Mesendoderm (in vitro differentiated cells): ENCODE data around the gene SMIM17.

Source experiments
- DNase-seq: peaks from one replicate; pipeline ENCODE4 v3.0.0; 2013
- H2AK5ac ChIP-seq: 2 replicates; pipeline ENCODE4 v1.6.1; 2013; ENCODE audit warnings: low read length, inconsistent platforms
- H2BK120ac ChIP-seq: 2 replicates; pipeline ENCODE4 v1.6.1; 2013; ENCODE audit warnings: low read depth, mild to moderate bottlenecking, low read length, moderate library complexity, mixed read lengths
- H2BK15ac ChIP-seq: replicated peaks from 2 replicates; pipeline ENCODE4 v1.6.1; 2013; ENCODE audit warnings: low read depth, mild to moderate bottlenecking, moderate library complexity
- H2BK5ac ChIP-seq: 2 replicates; pipeline ENCODE4 v1.6.1; 2013; ENCODE audit warnings: low read length, inconsistent platforms
- H3K18ac ChIP-seq: 2 replicates; pipeline ENCODE4 v1.6.1; 2013; ENCODE audit warnings: mild to moderate bottlenecking, low read length, mixed read lengths
- H3K23ac ChIP-seq: one replicate; pipeline ENCODE4 v1.6.1; 2013; ENCODE audit warnings: low read length
- H3K27ac ChIP-seq: 2 replicates; pipeline ENCODE4 v1.5.1; 2013; ENCODE audit warnings: low read depth, mild to moderate bottlenecking, inconsistent platforms, low read length, moderate library complexity
- H3K27me3 ChIP-seq: 2 replicates; pipeline ENCODE4 v1.6.1; 2013; ENCODE audit warnings: low read length, control low read depth, mild to moderate bottlenecking, inconsistent platforms; ENCODE audit not compliant: insufficient read depth, poor library complexity
- H3K36me3 ChIP-seq: 2 replicates; pipeline ENCODE4 v1.6.1; 2013; ENCODE audit warnings: low read length, inconsistent platforms; ENCODE audit not compliant: control insufficient read depth, insufficient read depth
- H3K4ac ChIP-seq: one replicate; pipeline ENCODE4 v1.6.1; 2013; ENCODE audit warnings: low read depth, mild to moderate bottlenecking, low read length, moderate library complexity
- H3K4me1 ChIP-seq: 2 replicates; pipeline ENCODE4 v1.6.1; 2013; ENCODE audit warnings: low read depth, low read length, inconsistent platforms; ENCODE audit not compliant: control insufficient read depth
- H3K4me2 ChIP-seq: 2 replicates; pipeline ENCODE4 v1.6.1; 2013; ENCODE audit warnings: low read length
- H3K4me3 ChIP-seq: 2 replicates; pipeline ENCODE4 v1.5.1; 2013; ENCODE audit warnings: mild to moderate bottlenecking, low read length
- H3K56ac ChIP-seq: one replicate; pipeline ENCODE4 v1.6.1; 2013; ENCODE audit warnings: low read length
- H3K79me1 ChIP-seq: 2 replicates; pipeline ENCODE4 v1.6.1; 2013; ENCODE audit warnings: low read length, inconsistent platforms
- H3K79me2 ChIP-seq: 2 replicates; pipeline ENCODE4 v1.6.1; 2013; ENCODE audit warnings: mild to moderate bottlenecking, low read length; ENCODE audit not compliant: control insufficient read depth, insufficient read depth
- H3K9ac ChIP-seq: 2 replicates; pipeline ENCODE4 v1.6.1; 2013; ENCODE audit warnings: low read length, inconsistent platforms
- H4K5ac ChIP-seq: one replicate; pipeline ENCODE4 v1.6.1; 2013; ENCODE audit warnings: low read length
- H4K8ac ChIP-seq: one replicate; pipeline ENCODE4 v1.6.1; 2013; ENCODE audit warnings: low read depth, mild to moderate bottlenecking, control low read depth, low read length, moderate library complexity
- WGBS: extraction: QIAGEN DNeasy Blood & Tissue Kit; methylation state at CpG from one replicate; pipeline ENCODE4 v1.1.7; 2013; ENCODE audit warnings: low lambda C conversion rate, missing lambda C conversion rate; ENCODE audit not compliant: insufficient coverage; ENCODE audit errors: extremely low coverage; 5-methylcytosine and 5-hydroxymethylcytosine counted together

Gene SMIM17

DNA sequence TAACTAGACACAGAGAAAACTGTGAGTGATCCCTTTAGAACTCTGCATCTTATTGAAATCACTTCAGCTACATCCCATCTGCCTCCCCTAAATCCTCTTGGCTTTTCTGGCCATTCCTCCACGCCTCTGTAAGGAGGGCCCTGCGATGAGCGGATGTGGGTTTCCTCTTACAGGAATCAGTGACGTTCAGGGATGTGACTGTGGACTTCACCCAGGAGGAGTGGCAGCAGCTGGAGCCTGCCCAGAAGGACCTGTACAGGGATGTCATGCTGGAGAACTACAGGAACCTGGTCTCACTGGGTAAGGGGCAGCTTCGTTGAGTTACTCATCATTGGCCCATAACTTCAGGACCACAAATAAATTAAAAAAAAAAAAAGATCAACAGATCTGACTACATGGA is 29.3 kb upstream of the SMIM17 start:
- H3K79me1 ChIP-seq, result peaks cover 13% of the 10 kb centered on the region
- H2BK120ac ChIP-seq, result no peak overlapping the region
- H3K56ac ChIP-seq, result no peak overlapping the region
- H2BK5ac ChIP-seq, result no peak overlapping the region
- H2BK15ac ChIP-seq, result no peak overlapping the region
- no CpG with 5 or more reads among the region's 5 CpGs for WGBS
- H3K4me3 ChIP-seq, result no peak overlapping the region
- no peak overlapping the region for H4K5ac ChIP-seq
- no peak overlapping the region for H3K9ac ChIP-seq
- no peaks in the 10 kb centered on the region for H3K36me3 ChIP-seq
- no peak overlapping the region for H3K4ac ChIP-seq
- no peaks in the 10 kb centered on the region for H3K27me3 ChIP-seq
- H3K27ac ChIP-seq, result no peak overlapping the region
- no peak overlapping the region for H4K8ac ChIP-seq
- no peak overlapping the region for H3K4me2 ChIP-seq
- no peaks in the 10 kb centered on the region for H3K4me1 ChIP-seq
- no peak for DNase-seq
- no peak overlapping the region for H3K18ac ChIP-seq
- no peak overlapping the region for H3K23ac ChIP-seq
- H3K79me2 ChIP-seq, result peaks cover 5% of the 10 kb centered on the region
- no peak overlapping the region for H2AK5ac ChIP-seq

DNA sequence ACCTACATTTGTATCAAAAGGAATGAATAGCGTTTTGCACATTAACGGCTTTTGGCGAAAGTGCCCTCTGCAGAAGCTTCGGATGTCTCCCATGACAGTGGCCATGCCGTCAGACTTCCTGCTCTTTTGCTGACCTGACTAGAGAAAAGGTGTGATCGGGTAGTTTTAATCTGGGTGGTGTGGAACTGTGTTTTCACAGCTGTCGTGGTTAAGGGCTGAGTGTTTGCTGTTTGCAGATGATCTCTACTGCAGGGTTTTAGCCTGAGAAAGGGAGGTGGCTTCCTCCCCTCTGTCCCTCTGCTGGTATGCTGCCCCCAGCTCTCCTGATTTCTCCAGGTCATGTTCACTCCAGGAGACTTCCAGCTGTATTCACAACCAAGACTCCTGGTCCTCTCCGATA is 25.4 kb upstream of the SMIM17 start:
- no peaks in the 10 kb centered on the region for H3K4me1 ChIP-seq
- no CpG with 5 or more reads among the region's 8 CpGs for WGBS
- no peak overlapping the region for H2BK15ac ChIP-seq
- H3K36me3 ChIP-seq, result no peaks in the 10 kb centered on the region
- DNase-seq, result no peak
- H3K79me1 ChIP-seq, result peaks cover 9% of the 10 kb centered on the region
- no peaks in the 10 kb centered on the region for H3K27me3 ChIP-seq
- no peak overlapping the region for H3K4me3 ChIP-seq
- H2BK5ac ChIP-seq, result no peak overlapping the region
- no peak overlapping the region for H3K4me2 ChIP-seq
- H3K27ac ChIP-seq, result no peak overlapping the region
- no peak overlapping the region for H2AK5ac ChIP-seq
- H3K18ac ChIP-seq, result no peak overlapping the region
- H2BK120ac ChIP-seq, result no peak overlapping the region
- H4K5ac ChIP-seq, result no peak overlapping the region
- H3K79me2 ChIP-seq, result peaks cover 4% of the 10 kb centered on the region
- no peak overlapping the region for H3K23ac ChIP-seq
- no peak overlapping the region for H3K9ac ChIP-seq
- no peak overlapping the region for H3K56ac ChIP-seq
- H3K4ac ChIP-seq, result no peak overlapping the region
- no peak overlapping the region for H4K8ac ChIP-seq

DNA sequence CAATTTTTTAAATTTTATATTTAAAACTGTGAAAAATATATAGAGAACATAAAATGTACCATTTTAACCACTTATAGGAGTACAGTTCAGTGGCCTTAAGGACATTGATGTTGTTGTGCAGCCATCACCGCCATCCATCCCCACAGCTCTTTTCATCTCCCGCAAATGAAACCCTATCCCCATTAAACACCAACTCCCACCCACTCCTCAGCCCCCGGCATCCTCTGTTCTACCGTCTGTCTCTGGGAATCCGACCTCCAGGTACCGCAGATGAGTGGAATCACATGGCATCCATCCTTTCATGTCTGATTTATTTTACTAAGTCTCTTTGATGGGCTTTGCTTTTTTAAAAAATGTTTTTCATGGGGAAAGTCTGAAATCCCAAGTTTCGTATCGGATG is 23.8 kb upstream of the SMIM17 start:
- no peak overlapping the region for H4K8ac ChIP-seq
- no peak overlapping the region for H3K18ac ChIP-seq
- H3K9ac ChIP-seq, result no peak overlapping the region
- no peaks in the 10 kb centered on the region for H3K79me2 ChIP-seq
- peaks cover 3% of the 10 kb centered on the region for H3K79me1 ChIP-seq
- H3K23ac ChIP-seq, result no peak overlapping the region
- H4K5ac ChIP-seq, result no peak overlapping the region
- no peak overlapping the region for H2AK5ac ChIP-seq
- H3K4me3 ChIP-seq, result no peak overlapping the region
- no CpG with 5 or more reads among the region's 8 CpGs for WGBS
- no peak overlapping the region for H3K4ac ChIP-seq
- no peak overlapping the region for H2BK5ac ChIP-seq
- no peak overlapping the region for H2BK15ac ChIP-seq
- no peak overlapping the region for H3K27ac ChIP-seq
- H3K4me1 ChIP-seq, result no peaks in the 10 kb centered on the region
- H3K27me3 ChIP-seq, result no peaks in the 10 kb centered on the region
- no peak for DNase-seq
- no peaks in the 10 kb centered on the region for H3K36me3 ChIP-seq
- no peak overlapping the region for H3K56ac ChIP-seq
- H3K4me2 ChIP-seq, result no peak overlapping the region
- H2BK120ac ChIP-seq, result no peak overlapping the region

DNA sequence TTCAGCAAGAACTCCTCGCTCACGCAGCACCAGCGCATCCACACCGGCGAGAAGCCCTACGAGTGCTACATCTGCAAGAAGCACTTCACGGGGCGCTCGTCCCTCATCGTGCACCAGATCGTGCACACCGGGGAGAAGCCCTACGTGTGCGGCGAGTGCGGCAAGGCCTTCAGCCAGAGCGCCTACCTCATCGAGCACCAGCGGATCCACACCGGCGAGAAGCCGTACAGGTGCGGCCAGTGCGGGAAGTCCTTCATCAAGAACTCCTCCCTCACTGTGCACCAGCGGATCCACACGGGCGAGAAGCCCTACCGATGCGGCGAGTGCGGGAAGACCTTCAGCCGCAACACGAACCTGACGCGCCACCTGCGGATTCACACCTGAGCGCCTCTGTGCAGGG is 20.6 kb upstream of the SMIM17 start:
- no peak overlapping the region for H2AK5ac ChIP-seq
- no peak overlapping the region for H3K56ac ChIP-seq
- no peaks in the 10 kb centered on the region for H3K4me1 ChIP-seq
- no peak overlapping the region for H3K27ac ChIP-seq
- H3K4me3 ChIP-seq, result no peak overlapping the region
- H3K79me2 ChIP-seq, result no peaks in the 10 kb centered on the region
- no peak overlapping the region for H4K8ac ChIP-seq
- no peak for DNase-seq
- H3K23ac ChIP-seq, result no peak overlapping the region
- no peak overlapping the region for H3K9ac ChIP-seq
- no peaks in the 10 kb centered on the region for H3K79me1 ChIP-seq
- no peak overlapping the region for H3K4me2 ChIP-seq
- no CpG with 5 or more reads among the region's 37 CpGs for WGBS
- no peak overlapping the region for H3K4ac ChIP-seq
- no peak overlapping the region for H2BK120ac ChIP-seq
- H2BK5ac ChIP-seq, result no peak overlapping the region
- no peak overlapping the region for H4K5ac ChIP-seq
- H2BK15ac ChIP-seq, result no peak overlapping the region
- no peaks in the 10 kb centered on the region for H3K27me3 ChIP-seq
- H3K18ac ChIP-seq, result no peak overlapping the region
- no peaks in the 10 kb centered on the region for H3K36me3 ChIP-seq

DNA sequence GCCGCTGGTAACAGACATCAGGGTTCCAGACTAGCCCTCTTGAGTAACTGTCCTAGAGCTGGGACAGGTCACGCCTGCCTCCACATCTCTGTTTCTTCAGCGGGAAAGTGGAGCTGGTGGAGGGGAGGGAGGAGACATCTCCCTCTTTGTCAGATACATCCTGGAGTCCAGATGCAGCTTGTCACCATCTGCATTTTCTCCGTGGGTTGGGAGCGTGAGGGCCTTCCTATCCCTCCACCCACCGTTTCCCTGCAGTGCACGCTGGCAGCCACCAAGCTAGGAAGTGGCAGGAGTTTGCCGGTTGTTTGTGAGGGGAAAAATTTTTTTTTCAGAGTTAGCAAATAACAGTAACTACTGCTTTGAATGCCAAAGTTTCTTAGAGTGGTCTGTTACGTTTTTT is 20.0 kb upstream of the SMIM17 start:
- H2AK5ac ChIP-seq, result no peak overlapping the region
- no peak overlapping the region for H2BK120ac ChIP-seq
- no peak overlapping the region for H2BK5ac ChIP-seq
- H3K79me2 ChIP-seq, result no peaks in the 10 kb centered on the region
- no peak overlapping the region for H3K56ac ChIP-seq
- H4K5ac ChIP-seq, result no peak overlapping the region
- H3K79me1 ChIP-seq, result no peaks in the 10 kb centered on the region
- no peak overlapping the region for H2BK15ac ChIP-seq
- H3K9ac ChIP-seq, result no peak overlapping the region
- no peak overlapping the region for H3K18ac ChIP-seq
- H3K4ac ChIP-seq, result no peak overlapping the region
- no peak overlapping the region for H3K27ac ChIP-seq
- H3K4me3 ChIP-seq, result no peak overlapping the region
- H3K36me3 ChIP-seq, result no peaks in the 10 kb centered on the region
- H3K27me3 ChIP-seq, result no peaks in the 10 kb centered on the region
- no peaks in the 10 kb centered on the region for H3K4me1 ChIP-seq
- no peak overlapping the region for H4K8ac ChIP-seq
- no peak overlapping the region for H3K4me2 ChIP-seq
- DNase-seq, result no peak
- no CpG with 5 or more reads among the region's 9 CpGs for WGBS
- H3K23ac ChIP-seq, result no peak overlapping the region

DNA sequence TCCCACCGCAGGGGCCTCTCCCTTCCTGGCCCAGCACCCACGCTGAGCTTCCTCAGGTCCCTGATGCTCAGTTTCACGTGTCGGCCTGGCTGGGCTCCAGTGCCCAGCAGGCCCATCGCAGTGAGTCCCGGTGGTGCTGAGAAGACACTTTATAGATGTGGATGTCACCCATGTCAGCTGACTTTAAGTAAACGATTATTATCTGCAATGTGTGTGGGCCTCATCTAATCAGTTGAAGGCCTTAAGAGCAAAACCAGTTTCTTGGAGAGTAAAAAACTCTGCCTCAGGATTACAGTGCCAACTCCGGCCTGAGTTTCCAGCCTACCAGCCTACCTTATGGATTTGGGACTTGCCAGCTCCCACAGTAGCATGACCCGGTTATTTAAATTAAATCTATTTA is 17.3 kb upstream of the SMIM17 start:
- no CpG with 5 or more reads among the region's 9 CpGs for WGBS
- no peaks in the 10 kb centered on the region for H3K36me3 ChIP-seq
- H3K4me3 ChIP-seq, result no peak overlapping the region
- H3K4me1 ChIP-seq, result no peaks in the 10 kb centered on the region
- no peak overlapping the region for H2BK15ac ChIP-seq
- no peak overlapping the region for H3K4me2 ChIP-seq
- no peak overlapping the region for H2AK5ac ChIP-seq
- no peak overlapping the region for H3K56ac ChIP-seq
- no peak overlapping the region for H3K18ac ChIP-seq
- no peak overlapping the region for H3K23ac ChIP-seq
- H4K5ac ChIP-seq, result no peak overlapping the region
- no peaks in the 10 kb centered on the region for H3K79me1 ChIP-seq
- no peak overlapping the region for H2BK5ac ChIP-seq
- H3K27ac ChIP-seq, result no peak overlapping the region
- no peak overlapping the region for H4K8ac ChIP-seq
- H2BK120ac ChIP-seq, result no peak overlapping the region
- H3K79me2 ChIP-seq, result no peaks in the 10 kb centered on the region
- no peak overlapping the region for H3K4ac ChIP-seq
- no peak for DNase-seq
- no peaks in the 10 kb centered on the region for H3K27me3 ChIP-seq
- no peak overlapping the region for H3K9ac ChIP-seq
